B cell (primary cell): ENCODE results near the gene ZNF398. TPM values are rescaled to one million over a fixed set of nuclear protein-coding genes. Genes with fewer than 3 reads are reported as not detected.

Experiments used
- ATAC-seq: fragments of 200-7000 bp; cut with Tn5 transposase; one replicate; pipeline ENCODE4 v1.10.0; 2021; ENCODE audit warnings: low read depth, mild to moderate bottlenecking, moderate number of reproducible peaks, moderate library complexity
- CTCF ChIA-PET: fragments of 350-600 bp; sonication (Branson Sonifier 250); formaldehyde crosslinking; loops from one replicate; lab custom pipeline; 2021; ENCODE audit warnings: antibody characterized with exemption, inconsistent platforms; lab: Charles Lee
- POLR2A ChIA-PET: fragments of 350-600 bp; sonication (Branson Sonifier 250); formaldehyde crosslinking; loops from one replicate; lab custom pipeline; 2021; ENCODE audit warnings: antibody characterized with exemption; lab: Charles Lee
- DNase-seq: peaks from one replicate; pipeline ENCODE4 v3.0.0; 2013
- H2AFZ ChIP-seq: 2 replicates; pipeline ENCODE4 v1.6.1; 2012; ENCODE audit warnings: mild to moderate bottlenecking, low read depth, low read length; ENCODE audit not compliant: insufficient read depth, poor library complexity, severe bottlenecking
- H3K27ac ChIP-seq, 2 donors: 1 replicate in 1 of 2; 2 replicates in 1 of 2; pipeline ENCODE4 v1.5.1; 2012 to 2013; ENCODE audit warnings: low read length in 2 of 2, mild to moderate bottlenecking in 2 of 2, moderate library complexity in 1 of 2
- H3K27me3 ChIP-seq, 4 experiments: fragments of 200-600 bp in 1 of 4; sonication (generic) in 1 of 4; replicated peaks in 1 of 4; 1 replicate in 2 of 4; 2 replicates in 2 of 4; pipeline versions ENCODE4 v1.6.1 to v1.7.0; 2013 to 2016; ENCODE audit warnings: low read length in 3 of 4, mild to moderate bottlenecking in 2 of 4, mixed read lengths in 1 of 4, moderate library complexity in 1 of 4; ENCODE audit not compliant: insufficient read depth in 4 of 4, control insufficient read depth in 3 of 4; ENCODE audit errors: control extremely low read depth in 1 of 4
- H3K36me3 ChIP-seq, 2 experiments: replicated peaks in 1 of 2; 1 replicate in 1 of 2; 2 replicates in 1 of 2; pipeline versions ENCODE4 v1.6.1 to v1.7.1; 2013; ENCODE audit warnings: low read length in 1 of 2; ENCODE audit not compliant: insufficient read depth in 2 of 2, control insufficient read depth in 1 of 2; ENCODE audit errors: control extremely low read depth in 1 of 2, extremely low read depth in 1 of 2
- H3K4me1 ChIP-seq, 2 donors: fragments of 200-600 bp in 1 of 2; sonication (generic) in 1 of 2; 1 replicate in 1 of 2; 2 replicates in 1 of 2; pipeline versions ENCODE4 v1.5.1 to v1.6.1; 2013 to 2017; ENCODE audit warnings: low read length in 2 of 2; ENCODE audit not compliant: control insufficient read depth in 2 of 2, insufficient read depth in 2 of 2
- H3K4me2 ChIP-seq: replicated peaks from 2 replicates; pipeline ENCODE3; 2012; ENCODE audit warnings: mild to moderate bottlenecking, low read depth, low read length; ENCODE audit not compliant: poor library complexity, severe bottlenecking
- H3K4me3 ChIP-seq, 5 experiments: fragments of 200-600 bp in 1 of 5; sonication (generic) in 1 of 5; 1 replicate in 3 of 5; 2 replicates in 2 of 5; pipeline versions ENCODE4 v1.5.1 to v1.7.0; 2011 to 2016; ENCODE audit warnings: low read length in 4 of 5, mild to moderate bottlenecking in 4 of 5, low read depth in 2 of 5, control low read depth in 1 of 5, moderate library complexity in 1 of 5; ENCODE audit not compliant: insufficient read depth in 1 of 5; ENCODE audit errors: control extremely low read depth in 1 of 5, extremely low read depth in 1 of 5
- H3K79me2 ChIP-seq: fragments of 200-600 bp; sonication (generic); one replicate; pipeline ENCODE4 v1.6.0; 2016; ENCODE audit warnings: low read length; ENCODE audit not compliant: control insufficient read depth, insufficient read depth
- H3K9ac ChIP-seq: fragments of 200-600 bp; sonication (generic); 2 replicates; pipeline ENCODE4 v1.6.1; 2017; ENCODE audit warnings: mild to moderate bottlenecking, low read length, moderate library complexity
- H3K9me3 ChIP-seq, 3 donors: one replicate each; pipeline versions ENCODE4 v1.6.1 to v1.7.1; 2013; ENCODE audit warnings: low read length in 2 of 3; ENCODE audit not compliant: control insufficient read depth in 2 of 3, insufficient read depth in 1 of 3; ENCODE audit errors: control extremely low read depth in 1 of 3
- H4K20me1 ChIP-seq: 2 replicates; pipeline ENCODE4 v1.6.0; 2012; ENCODE audit warnings: mild to moderate bottlenecking, low read length; ENCODE audit not compliant: insufficient read depth, control insufficient read depth, poor library complexity, severe bottlenecking
- H3K27ac Mint-ChIP-seq: one replicate; pipeline ENCODE4 v1.8.0; 2021; ENCODE audit warnings: mixed read lengths
- H3K27me3 Mint-ChIP-seq: one replicate; pipeline ENCODE4 v1.8.0; 2021; ENCODE audit warnings: mixed read lengths
- H3K4me1 Mint-ChIP-seq: one replicate; pipeline ENCODE4 v1.8.0; 2021; ENCODE audit warnings: mixed read lengths
- H3K4me3 Mint-ChIP-seq: one replicate; pipeline ENCODE4 v1.8.0; 2021; ENCODE audit warnings: mixed read lengths
- H3K9me3 Mint-ChIP-seq: one replicate; pipeline ENCODE4 v1.8.0; 2022; ENCODE audit warnings: mixed read lengths; ENCODE audit not compliant: insufficient read depth
- CTCF ChIP-seq: fragments of 200-600 bp; IDR thresholded peaks from one replicate; pipeline ENCODE4 v1.8.0; 2022; ENCODE audit warnings: antibody characterized with exemption, mild to moderate bottlenecking
- EZH2 ChIP-seq: IDR thresholded peaks from 2 replicates; pipeline ENCODE4 v1.6.1; 2012; ENCODE audit warnings: borderline replicate concordance, low read depth, mild to moderate bottlenecking, moderate library complexity, low read length; ENCODE audit not compliant: insufficient read depth, poor library complexity, severe bottlenecking
- WGBS: methylation state at CpG from one replicate; pipeline ENCODE4 v1.1.5; 2013; ENCODE audit warnings: missing lambda C conversion rate; ENCODE audit not compliant: insufficient coverage; 5-methylcytosine and 5-hydroxymethylcytosine counted together
- intact Hi-C: fragments of 100-400 bp; cut with micrococcal nuclease; formaldehyde crosslinking; loops from one replicate; pipeline ENCODE4 v1.10.0; 2022
- polyA plus RNA-seq: library from polyadenylated mRNA; depleted of rRNA; stranded (reverse); fragments of >200 nt; gene quantifications from 2 replicates; pipeline ENCODE4 v1.2.3, GENCODE V29; 2012
- total RNA-seq, 2 donors: library from RNA; stranded (reverse); fragments of 120-200 nt in 1 of 2; gene quantifications; 1 replicate in 1 of 2; 2 replicates in 1 of 2; pipeline versions ENCODE4 v1.2.3 to v1.2.4, GENCODE V29; 2013 to 2022

The ZNF398 gene
- total and polyA plus RNA-seq, 2 donors (not counting 1 experiment from before 2014, with no cell fraction given) = 7.7 to 22.5 TPM

GRCh38 chr7:149126662-149127266 lies 20.5 kb upstream of the ZNF398 start:
- Histone ChIP-seq H3K9ac (peak overlapping the region; percentile 97), H3K9me3 (peaks cover 2 to 12% (median 10%) of the 10 kb centered on the region in 3 donors), H3K27ac (peak overlapping the region; percentile 85 to 89), H4K20me1 (no peaks in the 10 kb centered on the region), H3K4me1 (peaks cover 12 to 14% of the 10 kb centered on the region in 2 donors), H3K79me2 (peaks cover 14% of the 10 kb centered on the region), H3K4me3 (peak overlapping the region; percentile 64 to 98 (median 88)), H3K27me3 (no peaks in the 10 kb centered on the region), H2AFZ (peak overlapping the region; percentile 100), H3K36me3 (peaks cover under 1 to 11% of the 10 kb centered on the region in 2 experiments), H3K4me2 (peak overlapping the region; percentile 94)
- H3K4me1 Mint-ChIP-seq = peaks cover 22% of the 10 kb centered on the region
- H3K27ac Mint-ChIP-seq = peak overlapping the region; percentile 99
- no peaks in the 10 kb centered on the region for H3K27me3 Mint-ChIP-seq
- H3K4me3 Mint-ChIP-seq = peak overlapping the region; percentile 97
- peak; percentile 55 for ATAC-seq
- DNase-seq = peak; percentile 74
- POLR2A ChIA-PET = interaction anchor here (2.3 to 3.4 kb wide), 2 partner anchors 21 to 68 kb away, joined by 7 to 42 read pairs; partner anchors contain the start of genes ZNF282 and ZNF398
- intact Hi-C loops = loop anchor here (1.0 to 5.0 kb wide), 11 partner anchors 21 to 498 kb away; partner anchors contain the start of genes ZNF212, ZNF282, ZNF398 and ZNF746
- H3K9me3 Mint-ChIP-seq = peaks cover 8% of the 10 kb centered on the region
- no peak for TF ChIP-seq EZH2
- no peak for TF ChIP-seq CTCF
- WGBS = under 1% methylated on average over 48 of the region's 48 CpGs
- CTCF ChIA-PET = interaction anchor here (0.9 to 6.2 kb wide), 7 partner anchors 12 to 121 kb away, joined by 3 to 70 read pairs (median 5); partner anchors contain the start of genes ZNF282 and ZNF398
